GM23248 (cell line): ENCODE measurements around the gene MAML3.

ENCODE experiments used
- EZH2 ChIP-seq: fragments of 200-600 bp; sonication (generic); IDR thresholded peaks from 2 replicates; pipeline ENCODE4 v1.6.1; 2018; ENCODE audit warnings: antibody characterized with exemption, mild to moderate bottlenecking; ENCODE audit not compliant: insufficient read depth, poor library complexity, severe bottlenecking
- EZH2phosphoT487 ChIP-seq: fragments of 200-600 bp; sonication (generic); IDR thresholded peaks from 2 replicates; pipeline ENCODE4 v1.6.1; 2018; ENCODE audit warnings: antibody characterized with exemption, moderate library complexity, mild to moderate bottlenecking, low read depth; ENCODE audit not compliant: insufficient read depth

GRCh38 chr4:139985401-139985800, 168.6 kb downstream of the MAML3 start:
- no peak for TF ChIP-seq EZH2
- TF ChIP-seq EZH2phosphoT487: no peak
